GM11168 (cell line): ENCODE measurements around the gene ELFN2.

Experiments used
- in situ Hi-C: fragments of 300-500 bp; cut with MboI; formaldehyde crosslinking; loops from one replicate; pipeline ENCODE4 v1.12.0; 2022; ENCODE audit warnings: low sequenced_read_pairs; ENCODE audit not compliant: unreplicated experiment

The ELFN2 gene

GRCh38 chr22:37428649-37429586, 1.6 kb upstream of the ELFN2 start:
- in situ Hi-C loops = no loop called here

GRCh38 chr22:37427711-37428635, 694 bp upstream of the ELFN2 start:
- in situ Hi-C loops = no loop called here

- in situ Hi-C loops = no loop called here
Measured at GRCh38 chr22:37426706-37427134, 559 bp downstream of the ELFN2 start.

- in situ Hi-C loops = no loop called here
Measured at GRCh38 chr22:37425800-37426705, 1.2 kb downstream of the ELFN2 start.

- in situ Hi-C loops = no loop called here
Measured at GRCh38 chr22:37425369-37425768, 1.9 kb downstream of the ELFN2 start.

GRCh38 chr22:37423283-37423682, 4.0 kb downstream of the ELFN2 start:
- in situ Hi-C loops = no loop called here

GRCh38 chr22:37421468-37421877, 5.8 kb downstream of the ELFN2 start:
- in situ Hi-C loops = no loop called here

GRCh38 chr22:37420686-37421467, 6.4 kb downstream of the ELFN2 start:
- in situ Hi-C loops = no loop called here

GRCh38 chr22:37419969-37420685, 7.2 kb downstream of the ELFN2 start:
- in situ Hi-C loops = no loop called here

- in situ Hi-C loops = no loop called here
Measured at GRCh38 chr22:37419370-37419968, 7.8 kb downstream of the ELFN2 start.

- in situ Hi-C loops = no loop called here
Measured at GRCh38 chr22:37418627-37419369, 8.5 kb downstream of the ELFN2 start.

- in situ Hi-C loops = no loop called here
Measured at GRCh38 chr22:37417677-37418348, 9.5 kb downstream of the ELFN2 start.

- in situ Hi-C loops = no loop called here
Measured at GRCh38 chr22:37417264-37417663, 10.0 kb downstream of the ELFN2 start.

GRCh38 chr22:37416827-37417226, 10.5 kb downstream of the ELFN2 start:
- in situ Hi-C loops = no loop called here

- in situ Hi-C loops = no loop called here
Measured at GRCh38 chr22:37416389-37416788, 10.9 kb downstream of the ELFN2 start.

- in situ Hi-C loops = no loop called here
Measured at GRCh38 chr22:37415210-37415609, 12.1 kb downstream of the ELFN2 start.

- in situ Hi-C loops = no loop called here
Measured at GRCh38 chr22:37414288-37414687, 13.0 kb downstream of the ELFN2 start.
